Heart left ventricle (tissue), 16 donors: Measurements from ENCODE around the gene SLU7. TPM values are rescaled to one million over a fixed set of nuclear protein-coding genes. Genes with fewer than 3 reads are reported as not detected.

Experiments used
- ATAC-seq, 4 donors: fragments of 200-7000 bp; cut with Tn5 transposase; one replicate each; pipeline ENCODE4 v1.9.1; 2020 to 2022; ENCODE audit warnings: moderate library complexity in 4 of 4, mild to moderate bottlenecking in 3 of 4, moderate number of reproducible peaks in 1 of 4
- DNase-seq, 5 donors: peaks; one replicate each; pipeline ENCODE4 v3.0.0-alpha.2; 2020
- H3K27ac ChIP-seq, 12 donors: fragments of 200-600 bp; sonication (generic) in 4 of 12; one replicate each; pipeline versions ENCODE4 v1.5.0 to v1.8.0; 2016 to 2022; ENCODE audit warnings: mild to moderate bottlenecking in 2 of 12
- H3K27me3 ChIP-seq, 9 donors: fragments of 200-600 bp; sonication (generic) in 2 of 9; one replicate each; pipeline versions ENCODE4 v1.5.1 to v1.8.0; 2016 to 2022; ENCODE audit warnings: mild to moderate bottlenecking in 3 of 9
- H3K36me3 ChIP-seq, 9 donors: fragments of 200-600 bp; sonication (generic) in 2 of 9; one replicate each; pipeline versions ENCODE4 v1.5.0 to v1.8.0; 2018 to 2022; ENCODE audit warnings: mild to moderate bottlenecking in 2 of 9
- H3K4me1 ChIP-seq, 12 donors: fragments of 200-600 bp; sonication (generic) in 4 of 12; one replicate each; pipeline versions ENCODE4 v1.5.0 to v1.8.0; 2016 to 2022; ENCODE audit warnings: mild to moderate bottlenecking in 3 of 12
- H3K4me3 ChIP-seq, 12 donors: fragments of 200-600 bp; sonication (generic) in 4 of 12; one replicate each; pipeline versions ENCODE4 v1.5.0 to v1.8.0; 2017 to 2022; ENCODE audit warnings: mild to moderate bottlenecking in 9 of 12, moderate library complexity in 4 of 12
- H3K9me3 ChIP-seq, 12 donors: fragments of 200-600 bp; sonication (generic) in 4 of 12; one replicate each; pipeline versions ENCODE4 v1.5.0 to v1.8.0; 2016 to 2022; ENCODE audit warnings: mild to moderate bottlenecking in 1 of 12
- CTCF ChIP-seq, 12 donors: fragments of 200-600 bp; sonication (generic) in 4 of 12; IDR thresholded peaks; one replicate each; pipeline versions ENCODE4 v1.5.0 to v1.8.0; 2018 to 2022; ENCODE audit warnings: antibody characterized with exemption in 12 of 12, mild to moderate bottlenecking in 5 of 12
- POLR2A ChIP-seq, 2 donors: fragments of 450-650 bp; IDR thresholded peaks; one replicate each; pipeline ENCODE4 v1.6.1; 2017; ENCODE audit warnings: antibody characterized with exemption in 2 of 2, mild to moderate bottlenecking in 2 of 2, moderate library complexity in 2 of 2
- WGBS, 4 donors: extraction: QIAGEN DNeasy Blood & Tissue Kit in 2 of 4; methylation state at CpG; one replicate each; pipeline versions ENCODE4 v1.1.5 to v1.1.7; 2013 to 2018; 5-methylcytosine and 5-hydroxymethylcytosine counted together
- intact Hi-C, 10 donors: fragments of 100-400 bp; cut with DNase I; formaldehyde crosslinking; loops; one replicate each; pipeline versions ENCODE4 v1.11.1 to v1.14.2; 2022
- polyA plus RNA-seq, 2 donors: library from polyadenylated mRNA; stranded (reverse); fragments of 200-250 nt; gene quantifications; one replicate each; pipeline ENCODE4 v1.2.3, GENCODE V29; 2013
- total RNA-seq, 9 donors: library from RNA; depleted of rRNA in 2 of 9; stranded (reverse); fragments of >200 nt in 2 of 9; fragmentation: NEBNext Ultra II Directional in 3 of 9; extraction: Animal tissue kit (Norgen Biotek cat#: 25700) in 3 of 9; gene quantifications; one replicate each; pipeline versions ENCODE4 v1.1.0 to v1.2.4, GENCODE V29; 2016 to 2023
- donor health status: ischemic (EF 13 %, LVEDD 7.1; RV severe dilation, severe dysfunction).
- donor health status: healthy with polysubstance abuse.
- donor health status: DM: no; HTN: yes; CAD: no.
- donor health status: DM: no; HTN: no; CAD: no.
- donor health status: ischemic (EF 25% LVEDD 6.9; RV normal size, moderate dysfunction).
- donor health status: ischemic (EF 25% LVEDD 5.7; RV mildly dilated, moderate dysfunction).
- donor health status: healthy.
- donor health status: DM: yes; HTN: yes; CAD: no.
- donor health status: ischemic (EF 35%, LVEDD 5.7; RV mildly dilated, moderate dysfunction).
- donor health status: nonischemic (EF 11% LVEDD 7.7; RV severe dilation, severe dysfunction).
- donor health status: DM: yes; HTN: yes; CAD: no.
- donor health status: PGD.
- donor health status: ischemic (EF 29% LVEDD 5.4; RV normal size, mild dysfunction).
- donor health status: nonischemic (EF 23%, LVEDD 6.1; RV moderate dilation, normal function).

SLU7 gene
- total and polyA plus RNA-seq, 11 donors, result 22.7 to 81.6 (median 44.0) TPM

GRCh38 chr5:160463227-160463626 lies 44.3 kb upstream of the SLU7 start:
- Histone ChIP-seq H3K27me3 (no peaks in the 10 kb centered on the region), H3K9me3 (no peaks in the 10 kb centered on the region), H3K4me1 (peaks cover 0 to 29% (median 13%) of the 10 kb centered on the region in 12 donors), H3K27ac (no peak overlapping the region), H3K36me3 (no peaks in the 10 kb centered on the region), H3K4me3 (no peak overlapping the region)
- 86 to 90% (median 89%) methylated on average over 4 of the region's 4 CpGs for WGBS, 4 donors
- intact Hi-C loops, result no loop called here
- DNase-seq (no peak), ATAC-seq (no peak)
- TF ChIP-seq CTCF (IDR thresholded peaks at IDR 0.05), result no peak
- no peak for TF ChIP-seq POLR2A (IDR thresholded peaks at IDR 0.05)

GRCh38 chr5:160462167-160462566 lies 43.3 kb upstream of the SLU7 start:
- intact Hi-C loops, result no loop called here
- DNase-seq, result no peak
- Histone ChIP-seq H3K4me3 (no peak overlapping the region), H3K36me3 (no peaks in the 10 kb centered on the region), H3K27me3 (no peaks in the 10 kb centered on the region), H3K4me1 (peaks cover 0 to 19% (median 3%) of the 10 kb centered on the region in 12 donors), H3K9me3 (no peaks in the 10 kb centered on the region), H3K27ac (no peak overlapping the region)
- ATAC-seq, result no peak
- TF ChIP-seq CTCF (IDR thresholded peaks at IDR 0.05), result no peak
- TF ChIP-seq POLR2A (IDR thresholded peaks at IDR 0.05), result no peak
- WGBS, 4 donors, result 85 to 94% (median 89%) methylated on average over 2 of the region's 2 CpGs

DNA sequence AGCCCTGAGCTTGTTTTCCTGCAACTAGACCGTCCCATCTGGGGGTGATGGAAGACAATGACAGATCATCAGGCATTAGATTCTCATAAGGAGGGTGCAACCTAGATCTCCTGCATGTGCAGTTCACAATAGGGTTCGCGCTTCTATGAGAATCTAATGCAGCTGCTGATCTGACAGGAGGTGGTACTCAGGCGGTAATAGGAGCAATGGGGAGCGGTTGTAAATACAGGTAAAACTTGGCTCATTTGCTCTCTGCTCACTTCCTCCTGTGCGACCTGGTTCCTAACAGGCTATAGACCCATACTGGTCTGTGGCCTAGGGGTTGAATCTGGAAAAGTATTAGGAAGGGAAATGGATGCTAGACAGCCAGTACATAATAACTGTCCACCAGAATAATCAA lies 42.5 kb upstream of the SLU7 start:
- Histone ChIP-seq H3K27me3 (no peaks in the 10 kb centered on the region), H3K9me3 (no peaks in the 10 kb centered on the region), H3K4me1 (peaks cover 0 to 11% (median 0%) of the 10 kb centered on the region in 12 donors), H3K27ac (no peak overlapping the region), H3K4me3 (no peak overlapping the region), H3K36me3 (no peaks in the 10 kb centered on the region)
- 80 to 99% (median 89%) methylated on average over 6 of the region's 6 CpGs for WGBS, 4 donors
- TF ChIP-seq CTCF (IDR thresholded peaks at IDR 0.05) (no peak), POLR2A (IDR thresholded peaks at IDR 0.05) (no peak)
- no peak for ATAC-seq
- intact Hi-C loops, result no loop called here
- no peak for DNase-seq

GRCh38 chr5:160460377-160461049 lies 41.6 kb upstream of the SLU7 start:
- Histone ChIP-seq H3K4me3 (no peak overlapping the region), H3K36me3 (no peaks in the 10 kb centered on the region), H3K27ac (no peak overlapping the region), H3K27me3 (peaks cover 0 to 4% (median 0%) of the 10 kb centered on the region in 9 donors), H3K4me1 (peaks cover 0 to 9% (median 0%) of the 10 kb centered on the region in 12 donors), H3K9me3 (no peaks in the 10 kb centered on the region)
- TF ChIP-seq POLR2A (IDR thresholded peaks at IDR 0.05) (no peak), CTCF (IDR thresholded peaks at IDR 0.05) (no peak)
- intact Hi-C loops, result no loop called here
- DNase-seq (no peak), ATAC-seq (no peak)
- 82 to 87% (median 85%) methylated on average over 4 of the region's 4 CpGs for WGBS, 4 donors
